ENCODE data around the gene GPR17. TPM values are rescaled to one million over a fixed set of nuclear protein-coding genes. Genes with fewer than 3 reads are reported as not detected.

GPR17 gene
- total RNA-seq, 1 donor from 2014 or later: not detected

- no peak for DNase-seq (ENCODE audit: low read depth, low spot score)
These were observed 31.2 kb upstream of the GPR17 start for GRCh38 chr2:127614731-127615130.

GRCh38 chr2:127615511-127616166, 30.3 kb upstream of the GPR17 start:
- DNase-seq (ENCODE audit: low read depth, low spot score): no peak

GRCh38 chr2:127618551-127619202, 27.3 kb upstream of the GPR17 start:
- no peak for DNase-seq (ENCODE audit: low read depth, low spot score)

- no peak for DNase-seq (ENCODE audit: low read depth, low spot score)
These were observed 26.8 kb upstream of the GPR17 start for GRCh38 chr2:127619203-127619590.

GRCh38 chr2:127619877-127620705, 25.9 kb upstream of the GPR17 start:
- DNase-seq (ENCODE audit: low read depth, low spot score): no peak

- no peak for DNase-seq (ENCODE audit: low read depth, low spot score)
These were observed 25.1 kb upstream of the GPR17 start for GRCh38 chr2:127620866-127621265.

GRCh38 chr2:127621981-127622431, 23.9 kb upstream of the GPR17 start:
- no peak for DNase-seq (ENCODE audit: low read depth, low spot score)

- no peak for DNase-seq (ENCODE audit: low read depth, low spot score)
These were observed 23.2 kb upstream of the GPR17 start for GRCh38 chr2:127622561-127623387.

GRCh38 chr2:127623388-127624319, 22.3 kb upstream of the GPR17 start:
- no peak for DNase-seq (ENCODE audit: low read depth, low spot score)

- DNase-seq (ENCODE audit: low read depth, low spot score): no peak
These were observed 21.6 kb upstream of the GPR17 start for GRCh38 chr2:127624320-127624755.

GRCh38 chr2:127624756-127625571, 21.0 kb upstream of the GPR17 start:
- no peak for DNase-seq (ENCODE audit: low read depth, low spot score)

- no peak for DNase-seq (ENCODE audit: low read depth, low spot score)
These were observed 20.4 kb upstream of the GPR17 start for GRCh38 chr2:127625572-127625951.

- no peak for DNase-seq (ENCODE audit: low read depth, low spot score)
These were observed 19.8 kb upstream of the GPR17 start for GRCh38 chr2:127626175-127626574.

- no peak for DNase-seq (ENCODE audit: low read depth, low spot score)
These were observed 18.8 kb upstream of the GPR17 start for GRCh38 chr2:127626917-127627739.

- DNase-seq (ENCODE audit: low read depth, low spot score): no peak
These were observed 18.0 kb upstream of the GPR17 start for GRCh38 chr2:127627740-127628571.

- DNase-seq (ENCODE audit: low read depth, low spot score): no peak
These were observed 17.0 kb upstream of the GPR17 start for GRCh38 chr2:127628767-127629614.

GRCh38 chr2:127629637-127630036, 16.3 kb upstream of the GPR17 start:
- no peak for DNase-seq (ENCODE audit: low read depth, low spot score)

Measured in pulmonary artery endothelial cell (primary cell).